ENCODE measurements around the gene TMEM35A. TPM values are rescaled to one million over a fixed set of nuclear protein-coding genes. Genes with fewer than 3 reads are reported as not detected.
"Not testable (repeated sequence)": the region's sequence is repeated elsewhere in the genome, so short reads cannot be mapped to it uniquely, and the experiment has no call there.

The TMEM35A gene
- polyA plus RNA-seq, 2 of the 4 experiments (the other 2 are of a cell fraction), result not detected

DNA sequence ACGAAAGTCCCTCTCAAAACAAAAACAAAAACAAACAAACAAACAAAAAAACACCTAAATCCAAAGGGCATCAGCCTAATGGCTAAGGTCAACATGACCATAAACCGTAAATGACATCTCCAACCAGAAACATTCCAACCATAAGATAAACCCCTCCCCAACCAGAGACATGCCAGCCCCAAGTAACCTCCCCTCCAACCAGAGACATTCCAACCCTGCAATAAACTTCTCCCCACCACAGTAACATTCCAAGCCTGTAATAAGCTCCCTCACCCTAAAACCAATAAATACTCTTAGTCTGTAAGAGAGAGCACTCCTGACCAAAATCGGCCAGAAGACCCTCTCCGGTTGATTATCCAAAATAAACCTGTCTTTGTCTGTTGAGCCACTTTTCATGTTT lies 22.1 kb upstream of the TMEM35A start:
- H3K4me2 ChIP-seq; POLR2A ChIA-PET; H3K4me3 ChIP-seq; H3K27ac ChIP-seq; ATAC-seq; DNase-seq (ENCODE audit: low read depth in 1 of 2, low spot score in 1 of 2); H3K9me3 ChIP-seq; FAIRE-seq; H3K4me1 ChIP-seq: not testable (repeated sequence)
- CTCF ChIA-PET, result interaction anchor here (0.9 kb wide), 1 partner anchor 51 kb away, joined by 3 read pairs; no protein-coding TSS in a partner anchor
- WGBS (ENCODE audit: missing lambda C conversion rate), result 90% methylated on average over 4 of the region's 4 CpGs

DNA sequence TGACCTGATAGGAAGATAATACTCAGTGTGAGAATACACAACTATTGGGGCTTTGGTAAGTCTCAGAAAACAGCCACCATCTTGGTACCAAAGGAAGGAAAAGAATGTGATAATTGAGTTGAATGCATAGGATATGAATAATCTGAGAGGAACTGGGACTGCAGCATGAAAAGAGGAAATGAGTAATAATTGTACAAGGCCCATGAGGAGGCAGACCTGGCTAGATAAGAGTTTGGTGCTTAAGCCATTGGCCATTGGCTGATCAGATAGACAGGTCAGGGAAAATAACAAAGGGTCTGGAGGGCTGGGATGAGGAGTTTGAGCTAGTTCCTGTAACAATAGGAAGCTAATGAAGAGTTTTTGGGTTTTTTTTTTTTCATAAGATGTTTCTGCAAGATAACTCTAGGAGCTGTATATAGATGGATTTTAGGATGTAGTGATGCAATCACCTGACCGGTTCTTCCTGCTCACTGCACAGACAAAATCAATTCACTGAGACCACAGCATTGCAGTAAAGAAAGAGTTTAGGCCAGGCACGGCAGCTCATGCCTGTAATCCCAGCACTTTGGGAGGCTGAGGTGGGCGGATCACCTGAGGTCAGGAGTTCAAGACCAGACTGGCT lies 21.5 kb upstream of the TMEM35A start:
- Histone ChIP-seq H3K4me3 (no peak overlapping the region), H3K4me2 (no peak overlapping the region), H3K4me1 (no peaks in the 10 kb centered on the region), H3K27ac (no peak overlapping the region), H3K9me3 (no peaks in the 10 kb centered on the region)
- no peak for DNase-seq (ENCODE audit: low read depth in 1 of 2, low spot score in 1 of 2)
- no peak for FAIRE-seq
- POLR2A ChIA-PET, result no interaction called here
- TF ChIP-seq, protein P1, sequence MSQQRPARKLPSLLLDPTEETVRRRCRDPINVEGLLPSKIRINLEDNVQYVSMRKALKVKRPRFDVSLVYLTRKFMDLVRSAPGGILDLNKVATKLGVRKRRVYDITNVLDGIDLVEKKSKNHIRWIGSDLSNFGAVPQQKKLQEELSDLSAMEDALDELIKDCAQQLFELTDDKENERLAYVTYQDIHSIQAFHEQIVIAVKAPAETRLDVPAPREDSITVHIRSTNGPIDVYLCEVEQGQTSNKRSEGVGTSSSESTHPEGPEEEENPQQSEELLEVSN (IDR thresholded peaks at IDR 0.05; ENCODE audit: borderline replicate concordance, low read depth), result no peak
- no peak for TF ChIP-seq ZSCAN20 (CRISPR knock-in tag; IDR thresholded peaks at IDR 0.05)
- no peak for TF ChIP-seq ESRRA (IDR thresholded peaks at IDR 0.05; ENCODE audit: borderline replicate concordance, low read length)
- TF ChIP-seq BHLHE40 (IDR thresholded peaks at IDR 0.05; ENCODE audit: low read depth, low read length), result no peak
- TF ChIP-seq HOXB13 (CRISPR knock-in tag; IDR thresholded peaks at IDR 0.05; ENCODE audit: low read depth), result no peak
- TF ChIP-seq NFE2L2 (conservative IDR thresholded peaks at IDR 0.05; ENCODE audit: low read length), result no peak
- WGBS (ENCODE audit: missing lambda C conversion rate), result 68% methylated on average over 3 of the region's 3 CpGs
- ATAC-seq, result no peak
- CTCF ChIA-PET, result no interaction called here

DNA sequence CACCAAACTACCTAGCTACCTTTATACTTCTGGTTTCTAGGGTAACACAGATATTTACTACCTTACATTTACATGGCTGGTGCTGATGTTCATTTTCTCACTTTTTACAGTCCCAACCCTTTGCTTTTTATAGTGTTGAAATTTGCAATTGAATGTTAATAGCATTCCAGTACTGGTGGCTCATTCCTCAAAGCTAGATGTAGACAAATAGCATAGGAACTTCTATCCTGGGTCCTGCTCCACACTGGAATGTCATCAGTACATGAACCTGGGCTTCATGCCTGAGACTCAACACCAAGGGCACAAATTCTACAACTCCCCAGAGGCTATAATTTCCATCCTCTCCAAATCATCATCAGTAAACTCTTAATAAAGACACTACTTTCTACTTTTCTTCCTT lies 16.5 kb upstream of the TMEM35A start:
- H3K4me1 ChIP-seq, result no peaks in the 10 kb centered on the region
- ChIA-PET CTCF (interaction anchor here (1.1 kb wide), 1 partner anchor 13 kb away, joined by 5 read pairs; no protein-coding TSS in a partner anchor), POLR2A (no interaction called here)
- no peaks in the 10 kb centered on the region for H3K9me3 ChIP-seq
- no peak overlapping the region for H3K4me2 ChIP-seq
- no peak overlapping the region for H3K4me3 ChIP-seq
- no peak for FAIRE-seq
- no peak for DNase-seq (ENCODE audit: low read depth in 1 of 2, low spot score in 1 of 2)
- no peak for ATAC-seq
- no peak overlapping the region for H3K27ac ChIP-seq
- TF ChIP-seq, protein P2, sequence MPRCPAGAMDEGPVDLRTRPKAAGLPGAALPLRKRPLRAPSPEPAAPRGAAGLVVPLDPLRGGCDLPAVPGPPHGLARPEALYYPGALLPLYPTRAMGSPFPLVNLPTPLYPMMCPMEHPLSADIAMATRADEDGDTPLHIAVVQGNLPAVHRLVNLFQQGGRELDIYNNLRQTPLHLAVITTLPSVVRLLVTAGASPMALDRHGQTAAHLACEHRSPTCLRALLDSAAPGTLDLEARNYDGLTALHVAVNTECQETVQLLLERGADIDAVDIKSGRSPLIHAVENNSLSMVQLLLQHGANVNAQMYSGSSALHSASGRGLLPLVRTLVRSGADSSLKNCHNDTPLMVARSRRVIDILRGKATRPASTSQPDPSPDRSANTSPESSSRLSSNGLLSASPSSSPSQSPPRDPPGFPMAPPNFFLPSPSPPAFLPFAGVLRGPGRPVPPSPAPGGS (IDR thresholded peaks at IDR 0.05), result no peak
- no peak for TF ChIP-seq EP300 (IDR thresholded peaks at IDR 0.05)

DNA sequence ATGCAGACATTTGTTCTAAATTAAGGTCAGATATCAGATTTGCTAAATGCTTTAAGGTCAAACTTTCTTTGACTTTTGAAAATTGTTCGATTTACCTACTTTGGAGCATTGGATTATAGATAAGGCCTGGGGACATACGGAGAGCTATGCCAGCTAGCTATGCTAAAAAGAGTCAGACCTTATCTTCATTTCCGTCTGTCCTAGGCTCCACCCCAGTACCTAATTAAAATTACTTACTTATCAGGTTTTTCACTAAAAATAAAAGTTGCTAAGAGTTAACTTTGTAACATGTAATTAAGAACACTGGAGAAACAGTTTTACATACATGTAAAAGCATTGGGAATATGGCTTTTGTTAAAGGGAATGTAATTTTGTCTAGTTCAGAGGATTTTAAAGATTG lies 7.1 kb upstream of the TMEM35A start:
- FAIRE-seq, result no peak
- Histone ChIP-seq H3K9me3 (no peaks in the 10 kb centered on the region), H3K4me1 (no peaks in the 10 kb centered on the region), H3K4me2 (no peak overlapping the region), H3K27ac (no peak overlapping the region), H3K4me3 (no peak overlapping the region)
- TF ChIP-seq ZC3H11A (IDR thresholded peaks at IDR 0.05) (no peak), JUNB (IDR thresholded peaks at IDR 0.05) (no peak), NR3C1 (IDR thresholded peaks at IDR 0.05) (no peak), RFX5 (IDR thresholded peaks at IDR 0.05) (no peak), EP300 (IDR thresholded peaks at IDR 0.05) (no peak), TP53 (CRISPR knock-in tag; IDR thresholded peaks at IDR 0.05) (no peak), CBX2 (IDR thresholded peaks at IDR 0.05; ENCODE audit: borderline replicate concordance, low read depth) (no peak)
- TF ChIP-seq, protein P2 (IDR thresholded peaks at IDR 0.05), result no peak
- TF ChIP-seq, protein P3, sequence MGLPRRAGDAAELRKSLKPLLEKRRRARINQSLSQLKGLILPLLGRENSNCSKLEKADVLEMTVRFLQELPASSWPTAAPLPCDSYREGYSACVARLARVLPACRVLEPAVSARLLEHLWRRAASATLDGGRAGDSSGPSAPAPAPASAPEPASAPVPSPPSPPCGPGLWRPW (IDR thresholded peaks at IDR 0.05), result no peak
- 69% methylated on average over 3 of the region's 3 CpGs for WGBS (ENCODE audit: missing lambda C conversion rate)
- ChIA-PET CTCF (no interaction called here), POLR2A (no interaction called here)
- DNase-seq (ENCODE audit: low read depth in 1 of 2, low spot score in 1 of 2), result no peak
- no peak for ATAC-seq

All from A549 (cell line).